GM12872 (cell line): ENCODE results near the gene GDPD1.

Source experiments
- CTCF ChIP-seq: IDR thresholded peaks from 3 replicates; pipeline ENCODE4 v1.5.1; 2011; ENCODE audit warnings: low read depth, mild to moderate bottlenecking, low read length, moderate library complexity; ENCODE audit not compliant: insufficient read depth

The GDPD1 gene

GRCh38 chr17:59287452-59287851, 67.1 kb downstream of the GDPD1 start:
- TF ChIP-seq CTCF = no peak

- TF ChIP-seq CTCF = no peak
Measured at GRCh38 chr17:59287891-59288290, 67.6 kb downstream of the GDPD1 start.

- no peak for TF ChIP-seq CTCF
Measured at GRCh38 chr17:59289981-59290301, 69.6 kb downstream of the GDPD1 start.

GRCh38 chr17:59292174-59292523, 71.8 kb downstream of the GDPD1 start:
- TF ChIP-seq CTCF = no peak

GRCh38 chr17:59296190-59296589, 75.9 kb downstream of the GDPD1 start:
- TF ChIP-seq CTCF = no peak

- TF ChIP-seq CTCF = no peak
Measured at GRCh38 chr17:59298521-59298920, 78.2 kb downstream of the GDPD1 start.

GRCh38 chr17:59299400-59300092, 79.2 kb downstream of the GDPD1 start:
- TF ChIP-seq CTCF = no peak

GRCh38 chr17:59300941-59301340, 80.6 kb downstream of the GDPD1 start:
- TF ChIP-seq CTCF = no peak
